ENCODE measurements around the gene MAP4K5. TPM values are rescaled to one million over a fixed set of nuclear protein-coding genes. Genes with fewer than 3 reads are reported as not detected.

The MAP4K5 gene
- total RNA-seq, 1 donor from 2014 or later = 26.4 TPM

DNA sequence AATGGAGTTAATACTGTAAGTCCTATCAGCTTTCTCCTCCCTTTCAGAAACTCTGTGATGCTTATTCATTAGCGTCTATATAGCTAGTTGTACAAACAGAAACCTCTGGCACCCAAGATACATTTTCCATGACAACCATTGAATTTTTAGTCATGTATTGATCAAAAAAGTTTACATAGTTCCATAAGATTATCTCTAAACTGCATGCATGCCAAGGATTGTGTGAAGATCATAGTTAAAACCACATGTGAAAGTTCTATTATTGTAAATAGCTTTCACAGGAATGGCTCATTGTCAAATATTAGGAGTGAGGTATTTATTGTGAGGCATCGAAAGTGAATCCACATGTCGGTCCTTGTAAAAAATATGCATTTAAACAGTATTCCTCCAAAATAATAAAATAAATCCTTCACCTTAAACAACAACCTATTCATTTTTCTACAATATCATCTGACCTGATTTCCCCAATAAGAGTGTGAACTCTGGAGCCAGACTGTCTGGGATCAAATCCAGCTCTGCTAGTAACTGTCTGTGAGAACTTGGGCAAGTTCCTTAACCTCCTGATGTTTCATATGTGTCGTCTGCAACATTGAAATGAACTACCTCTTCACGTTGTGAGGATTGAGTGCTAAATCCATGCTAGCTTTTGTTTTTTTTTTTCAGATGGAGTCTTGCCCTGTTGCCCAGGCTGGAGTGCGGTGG, 125.1 kb downstream of the MAP4K5 start:
- H3K9me3 Mint-ChIP-seq = peaks cover 18% of the 10 kb centered on the region
- intact Hi-C loops (cut with micrococcal nuclease) = no loop called here
- no peak overlapping the region for H3K4me3 Mint-ChIP-seq
- H3K27me3 Mint-ChIP-seq (ENCODE audit: insufficient read depth) = peaks cover 2% of the 10 kb centered on the region
- H3K4me1 Mint-ChIP-seq (ENCODE audit: low read depth) = no peaks in the 10 kb centered on the region
- H3K36me3 Mint-ChIP-seq (ENCODE audit: low read depth) = peaks cover 1% of the 10 kb centered on the region
- DNase-seq (ENCODE audit: low spot score) = no peak
- H3K27ac Mint-ChIP-seq = no peak overlapping the region

DNA sequence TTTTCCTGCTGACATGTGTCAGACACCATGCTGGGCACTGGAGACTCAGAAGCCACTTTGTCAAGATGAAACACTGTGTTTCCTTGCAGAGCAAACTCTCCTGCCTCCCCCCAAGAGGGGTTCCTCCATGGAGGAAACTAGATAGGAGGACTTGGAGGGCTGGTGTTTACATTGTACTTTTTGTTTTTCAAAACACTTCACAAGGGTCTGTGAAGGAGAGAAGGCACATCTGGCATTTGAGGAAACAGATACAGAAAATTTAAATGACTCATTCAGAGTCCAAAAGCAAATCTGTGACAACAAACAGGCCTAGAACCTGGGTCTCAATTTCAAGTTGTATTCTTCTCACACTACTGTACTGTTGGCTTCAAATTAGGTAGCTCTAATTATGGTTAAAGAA, 128.9 kb downstream of the MAP4K5 start:
- peaks cover 5% of the 10 kb centered on the region for H3K27me3 Mint-ChIP-seq (ENCODE audit: insufficient read depth)
- no peak for DNase-seq (ENCODE audit: low spot score)
- H3K9me3 Mint-ChIP-seq = peaks cover 15% of the 10 kb centered on the region
- no peaks in the 10 kb centered on the region for H3K36me3 Mint-ChIP-seq (ENCODE audit: low read depth)
- intact Hi-C loops (cut with micrococcal nuclease) = no loop called here
- H3K27ac Mint-ChIP-seq = no peak overlapping the region
- no peak overlapping the region for H3K4me3 Mint-ChIP-seq
- no peaks in the 10 kb centered on the region for H3K4me1 Mint-ChIP-seq (ENCODE audit: low read depth)

DNA sequence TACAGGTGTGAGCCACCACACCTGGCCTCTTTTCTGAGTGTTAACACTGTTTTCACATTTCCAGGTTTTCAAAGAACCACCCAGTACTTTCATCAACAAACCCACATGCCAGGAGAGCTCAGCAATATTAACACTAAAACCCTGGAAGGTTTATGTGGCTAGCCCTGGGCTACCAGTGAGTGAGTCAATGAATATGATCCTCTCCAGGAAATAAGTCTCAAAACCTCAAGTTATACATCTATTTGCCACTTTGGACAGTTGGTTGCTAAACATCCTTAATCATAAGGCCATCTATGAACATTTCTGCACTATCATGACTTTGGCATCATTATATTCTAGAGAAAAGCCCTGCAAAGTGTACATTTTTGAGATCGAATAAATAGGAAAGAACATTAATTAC, 129.4 kb downstream of the MAP4K5 start:
- H3K27me3 Mint-ChIP-seq (ENCODE audit: insufficient read depth) = peaks cover 8% of the 10 kb centered on the region
- no peaks in the 10 kb centered on the region for H3K36me3 Mint-ChIP-seq (ENCODE audit: low read depth)
- H3K27ac Mint-ChIP-seq = no peak overlapping the region
- intact Hi-C loops (cut with micrococcal nuclease) = no loop called here
- H3K9me3 Mint-ChIP-seq = peaks cover 15% of the 10 kb centered on the region
- DNase-seq (ENCODE audit: low spot score) = no peak
- no peak overlapping the region for H3K4me3 Mint-ChIP-seq
- no peaks in the 10 kb centered on the region for H3K4me1 Mint-ChIP-seq (ENCODE audit: low read depth)

DNA sequence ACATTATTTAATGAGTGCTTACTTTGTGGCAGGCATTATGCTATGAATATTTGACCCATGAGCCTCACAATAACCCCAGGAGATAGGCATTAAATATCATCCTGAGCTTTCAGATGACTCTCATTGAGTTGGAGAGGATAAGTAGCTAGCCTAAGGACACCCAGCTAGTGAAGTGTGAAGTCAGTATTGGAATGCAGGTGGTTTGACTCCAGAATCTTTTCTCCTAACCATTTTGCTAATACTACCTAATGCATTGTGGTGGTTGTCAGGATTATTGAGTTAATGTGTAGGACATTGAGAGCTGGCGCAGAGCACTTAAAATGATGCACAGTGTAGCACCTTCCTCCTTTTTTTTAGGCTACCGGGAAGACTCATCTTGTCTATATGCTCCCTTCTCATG, 131.9 kb downstream of the MAP4K5 start:
- Mint-ChIP-seq H3K4me3 (no peak overlapping the region), H3K9me3 (no peaks in the 10 kb centered on the region), H3K27ac (no peak overlapping the region), H3K4me1 (ENCODE audit: low read depth) (peaks cover 14% of the 10 kb centered on the region), H3K36me3 (ENCODE audit: low read depth) (peaks cover 2% of the 10 kb centered on the region), H3K27me3 (ENCODE audit: insufficient read depth) (peaks cover 18% of the 10 kb centered on the region)
- DNase-seq (ENCODE audit: low spot score) = no peak
- intact Hi-C loops (cut with micrococcal nuclease) = no loop called here

DNA sequence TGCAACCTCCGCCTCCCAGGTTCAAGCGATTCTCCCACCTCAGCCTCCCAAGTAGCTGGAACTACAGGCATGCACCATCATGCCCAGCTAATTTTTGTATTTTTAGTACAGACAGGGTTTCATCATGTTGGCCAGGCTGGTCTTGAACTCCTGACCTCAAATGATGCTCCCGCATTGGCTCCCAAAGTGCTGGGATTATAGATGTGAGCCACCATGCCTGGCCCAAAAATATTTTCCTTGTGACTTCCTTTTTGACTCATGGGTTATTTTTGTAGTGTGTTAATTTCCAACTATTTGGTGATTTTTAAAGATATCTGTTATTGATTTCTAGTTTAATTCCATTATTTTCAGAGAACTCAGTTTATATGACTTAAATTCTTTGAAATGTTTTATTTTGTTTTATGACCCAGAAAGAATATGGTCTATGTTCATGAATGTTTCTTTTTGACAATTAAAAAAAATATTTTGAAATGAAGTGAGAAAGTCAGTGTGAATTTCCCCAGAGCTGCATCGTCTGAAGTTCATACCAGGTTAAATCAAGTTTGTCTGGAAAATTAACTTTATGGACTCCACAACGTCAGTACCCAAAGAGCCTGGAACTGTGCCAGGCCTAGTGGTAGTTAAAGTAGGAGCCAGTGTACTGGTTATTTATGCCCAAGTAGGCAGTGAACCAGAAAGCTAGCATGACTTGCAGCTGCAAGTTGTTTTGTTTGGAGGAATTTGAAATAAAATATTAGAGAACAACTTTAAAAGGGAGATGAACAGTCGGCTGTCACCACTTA, 132.9 kb downstream of the MAP4K5 start:
- Mint-ChIP-seq H3K27ac (no peak overlapping the region), H3K4me1 (ENCODE audit: low read depth) (peaks cover 14% of the 10 kb centered on the region), H3K36me3 (ENCODE audit: low read depth) (peaks cover 5% of the 10 kb centered on the region), H3K4me3 (no peak overlapping the region), H3K27me3 (ENCODE audit: insufficient read depth) (peaks cover 22% of the 10 kb centered on the region), H3K9me3 (no peaks in the 10 kb centered on the region)
- intact Hi-C loops (cut with micrococcal nuclease) = loop anchor here (1.0 kb wide), 1 partner anchor 14 kb away; no protein-coding TSS in a partner anchor
- no peak for DNase-seq (ENCODE audit: low spot score)

DNA sequence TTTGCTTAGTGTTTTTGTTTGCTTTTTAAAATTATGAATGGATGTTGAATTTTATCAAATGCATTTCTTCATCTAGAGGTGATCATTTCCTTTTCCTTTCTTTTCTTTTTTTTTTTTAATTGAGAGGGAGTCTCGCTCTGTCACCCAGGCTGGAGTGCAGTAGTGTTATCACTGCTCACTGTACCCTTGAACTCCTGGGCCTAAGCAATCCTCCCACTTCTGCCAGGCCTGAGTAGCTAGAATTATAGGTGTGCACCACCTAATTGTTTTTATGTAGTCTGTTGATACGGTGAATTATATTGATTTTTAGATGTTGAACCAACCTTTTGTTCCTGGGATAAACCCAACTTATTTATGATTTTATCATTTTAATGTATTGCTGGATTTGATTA, 134.2 kb downstream of the MAP4K5 start:
- Mint-ChIP-seq H3K9me3 (no peaks in the 10 kb centered on the region), H3K4me3 (no peak overlapping the region), H3K27ac (no peak overlapping the region), H3K36me3 (ENCODE audit: low read depth) (peaks cover 5% of the 10 kb centered on the region), H3K27me3 (ENCODE audit: insufficient read depth) (peaks cover 20% of the 10 kb centered on the region), H3K4me1 (ENCODE audit: low read depth) (peaks cover 14% of the 10 kb centered on the region)
- intact Hi-C loops (cut with micrococcal nuclease) = no loop called here
- DNase-seq (ENCODE audit: low spot score) = no peak

DNA sequence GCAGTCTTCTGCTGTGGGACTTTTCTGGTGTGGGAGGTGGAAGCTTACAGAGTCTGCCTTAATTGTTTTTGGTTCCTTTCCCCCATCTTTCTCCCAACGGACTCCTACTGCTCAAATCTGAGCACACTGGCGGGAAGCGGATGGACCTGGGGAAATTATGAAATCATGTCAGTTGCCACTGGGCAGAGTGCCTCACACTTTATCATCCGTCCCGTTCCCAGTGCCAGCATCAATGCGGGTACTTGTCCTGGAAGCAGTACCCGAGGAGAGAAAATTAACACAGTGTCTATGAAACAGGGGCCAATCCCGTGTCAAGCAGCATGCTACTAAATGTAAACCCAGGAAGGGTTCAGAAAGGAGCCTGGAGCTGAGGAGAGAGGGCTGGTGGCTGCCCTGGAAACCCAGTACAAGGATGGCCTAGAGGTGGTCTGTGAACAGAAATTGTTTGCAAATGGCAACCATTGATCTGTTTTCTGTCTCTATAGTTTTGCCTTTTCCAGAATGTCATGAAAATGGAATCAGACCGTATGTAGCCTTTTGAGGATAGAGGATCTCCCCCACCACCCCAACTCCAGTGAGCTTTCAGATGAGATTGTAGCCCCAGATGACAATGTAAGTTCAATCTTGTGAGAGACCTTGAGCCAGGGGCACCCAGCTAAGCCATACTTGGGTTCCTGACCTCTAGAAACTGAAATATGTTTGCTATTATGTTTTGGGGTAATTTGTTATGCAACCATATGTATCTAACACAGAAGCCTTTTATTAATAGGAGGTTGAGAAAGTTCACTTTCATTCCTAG, 134.8 kb downstream of the MAP4K5 start:
- Mint-ChIP-seq H3K36me3 (ENCODE audit: low read depth) (peaks cover 7% of the 10 kb centered on the region), H3K27ac (peak overlapping the region; percentile 49)
- intact Hi-C loops (cut with micrococcal nuclease) = loop anchor here (1.0 to 2.0 kb wide), 4 partner anchors 35 to 124 kb away; partner anchors contain the start of genes DMAC2L and L2HGDH

DNA sequence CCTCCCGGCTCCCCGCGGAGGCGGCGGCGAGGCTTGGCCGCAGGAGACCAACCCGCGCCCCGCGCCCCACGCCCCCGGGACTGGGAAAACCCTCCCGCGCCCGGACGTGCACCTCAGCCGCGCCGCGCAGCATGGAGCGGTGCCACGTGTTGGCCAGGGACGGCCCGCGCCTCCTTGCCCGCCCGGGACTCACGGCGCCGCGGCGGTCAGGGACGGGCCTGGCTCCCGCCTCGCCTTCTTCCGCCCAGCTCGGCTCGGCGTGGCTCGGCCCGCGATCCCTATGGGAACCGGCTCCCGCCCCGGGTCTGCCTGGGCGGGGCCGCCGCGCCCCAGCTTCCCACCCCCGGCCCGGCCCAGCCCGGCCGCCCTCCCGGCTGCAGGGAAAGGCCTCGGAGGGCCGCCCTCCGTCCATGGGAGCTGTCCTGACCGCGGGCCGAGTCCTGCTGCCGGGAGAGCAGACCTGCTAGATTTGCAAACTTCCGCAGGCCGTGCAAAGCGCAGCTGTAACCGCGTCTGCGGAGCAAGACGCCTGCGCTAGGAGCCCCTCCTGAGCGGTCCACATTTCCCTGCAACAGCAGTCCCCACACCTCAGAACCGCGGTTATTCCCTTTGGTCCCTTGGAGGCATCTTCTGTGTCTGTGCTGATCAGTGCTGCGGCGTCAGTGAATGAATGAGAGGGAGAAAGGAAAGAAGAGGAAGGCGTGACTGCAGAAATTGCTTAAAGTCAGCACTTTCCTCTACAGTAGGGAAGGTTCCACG, 135.6 kb downstream of the MAP4K5 start, which contains the start of gene CDKL1:
Gene CDKL1 (minus strand): TSS at position 251 of the 759 bp plus-strand sequence. CDS start 1,013 bp downstream, outside the sequence.
- peak; percentile 22 for DNase-seq (ENCODE audit: low spot score)
- Mint-ChIP-seq H3K27ac (peak within 1 kb of the TSS; percentile 79), H3K36me3 (ENCODE audit: low read depth) (peaks cover 7% of the 10 kb centered on the region), H3K27me3 (ENCODE audit: insufficient read depth) (peaks cover 25% of the 10 kb centered on the region), H3K4me1 (ENCODE audit: low read depth) (peaks cover 14% of the 10 kb centered on the region), H3K9me3 (no peaks in the 10 kb centered on the region), H3K4me3 (peak within 1 kb of the TSS; percentile 85)
- intact Hi-C loops (cut with micrococcal nuclease) = loop anchor here (1.0 to 2.0 kb wide), 6 partner anchors 34 to 133 kb away; partner anchors contain the start of genes DMAC2L and L2HGDH

More for the DNA sequence above, 134.8 kb downstream of the MAP4K5 start:
- Mint-ChIP-seq H3K27me3 (ENCODE audit: insufficient read depth) (peaks cover 23% of the 10 kb centered on the region), H3K4me3 (peak overlapping the region; percentile 79), H3K9me3 (no peaks in the 10 kb centered on the region), H3K4me1 (ENCODE audit: low read depth) (peaks cover 14% of the 10 kb centered on the region)
- DNase-seq (ENCODE audit: low spot score) = no peak

DNA sequence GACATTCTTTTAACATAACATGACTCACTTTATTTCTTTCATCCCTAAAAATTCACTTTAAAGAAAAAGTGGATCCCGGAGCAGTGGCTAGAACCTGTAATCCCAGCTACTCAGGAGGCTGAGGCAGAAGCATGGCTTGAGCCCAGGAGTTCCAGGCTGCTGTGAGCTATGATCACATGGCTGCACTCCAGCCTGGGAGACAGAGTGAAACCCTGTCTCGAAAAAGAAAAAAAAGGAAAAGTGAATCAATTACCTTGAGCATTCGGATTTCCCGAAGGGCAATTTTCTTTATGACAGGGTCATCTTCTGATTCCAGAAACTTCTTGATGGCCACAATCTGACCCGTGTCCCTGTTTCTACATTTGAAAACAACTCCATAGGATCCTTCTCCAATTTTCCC, 136.9 kb downstream of the MAP4K5 start:
- Mint-ChIP-seq H3K27me3 (ENCODE audit: insufficient read depth) (peaks cover 25% of the 10 kb centered on the region), H3K4me3 (peak overlapping the region; percentile 85), H3K4me1 (ENCODE audit: low read depth) (peaks cover 14% of the 10 kb centered on the region)

DNA sequence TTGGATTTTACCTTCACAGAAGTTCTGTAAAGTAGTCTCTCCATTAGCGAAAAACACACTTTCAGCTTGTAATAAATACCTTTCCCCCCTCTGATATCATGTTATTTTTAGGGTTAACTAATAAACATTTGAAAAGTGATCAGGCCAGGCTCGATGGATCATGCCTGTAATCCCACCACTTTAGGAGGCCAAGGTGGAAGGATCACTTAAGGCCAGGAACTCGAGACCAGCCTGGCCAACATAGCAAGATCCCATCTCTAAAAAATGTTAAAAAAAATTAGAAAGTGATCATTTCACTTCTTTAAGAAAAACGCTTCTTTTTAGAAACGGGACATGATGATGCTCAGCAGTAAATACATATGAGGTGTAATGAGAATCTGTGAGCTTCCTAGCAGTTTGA, 137.7 kb downstream of the MAP4K5 start:
- intact Hi-C loops (cut with micrococcal nuclease) = no loop called here
- Mint-ChIP-seq H3K9me3 (no peaks in the 10 kb centered on the region), H3K4me1 (ENCODE audit: low read depth) (peaks cover 14% of the 10 kb centered on the region), H3K27me3 (ENCODE audit: insufficient read depth) (peaks cover 25% of the 10 kb centered on the region), H3K4me3 (peak overlapping the region; percentile 8), H3K36me3 (ENCODE audit: low read depth) (peaks cover 7% of the 10 kb centered on the region), H3K27ac (no peak overlapping the region)
- no peak for DNase-seq (ENCODE audit: low spot score)

More for the DNA sequence above, 136.9 kb downstream of the MAP4K5 start:
- H3K27ac Mint-ChIP-seq = no peak overlapping the region
- intact Hi-C loops (cut with micrococcal nuclease) = no loop called here
- peaks cover 7% of the 10 kb centered on the region for H3K36me3 Mint-ChIP-seq (ENCODE audit: low read depth)
- no peaks in the 10 kb centered on the region for H3K9me3 Mint-ChIP-seq
- DNase-seq (ENCODE audit: low spot score) = no peak

DNA sequence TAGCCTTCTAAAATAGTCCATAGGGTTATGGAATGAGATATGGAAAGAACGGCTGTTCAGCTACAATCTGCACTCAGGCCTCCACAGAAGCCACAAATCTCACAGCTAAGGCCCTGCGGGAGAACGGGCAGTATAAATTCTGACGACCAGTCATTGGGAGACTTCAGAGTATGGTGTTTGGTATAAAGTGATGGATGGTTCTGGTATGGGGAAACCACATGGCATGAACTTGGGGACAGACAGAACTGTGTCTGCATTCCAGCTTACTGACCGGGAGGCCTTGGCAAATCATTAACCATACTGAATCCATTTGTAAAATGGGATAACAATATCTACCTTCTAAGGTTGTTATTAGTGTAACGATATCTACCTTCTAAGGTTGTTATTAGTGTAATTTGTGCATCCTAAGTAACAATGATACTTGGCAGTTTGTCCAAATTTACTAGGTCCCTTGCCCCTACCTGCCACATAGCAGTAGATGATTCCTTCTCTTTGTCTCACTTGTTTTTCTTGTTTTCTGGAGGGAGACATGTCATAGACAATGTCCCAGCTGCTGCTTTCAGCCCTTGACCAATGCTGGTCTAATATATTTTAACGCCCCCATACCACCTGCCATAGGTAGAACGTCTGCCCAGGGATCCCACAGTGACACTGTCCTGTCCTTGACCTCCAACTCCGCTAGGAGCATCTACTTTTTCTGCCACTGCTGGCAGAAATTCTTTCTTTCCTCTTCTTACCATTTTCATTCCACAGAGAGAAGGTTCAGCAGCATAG, 142.5 kb downstream of the MAP4K5 start:
- Mint-ChIP-seq H3K27me3 (ENCODE audit: insufficient read depth) (peaks cover 11% of the 10 kb centered on the region), H3K27ac (no peak overlapping the region), H3K36me3 (ENCODE audit: low read depth) (peaks cover 4% of the 10 kb centered on the region), H3K9me3 (no peaks in the 10 kb centered on the region), H3K4me3 (no peak overlapping the region), H3K4me1 (ENCODE audit: low read depth) (no peaks in the 10 kb centered on the region)
- intact Hi-C loops (cut with micrococcal nuclease) = no loop called here
- no peak for DNase-seq (ENCODE audit: low spot score)
